ENCODE measurements around the gene GLYATL2. TPM values are rescaled to one million over a fixed set of nuclear protein-coding genes. Genes with fewer than 3 reads are reported as not detected.

Gene GLYATL2
- total and polyA plus RNA-seq, 2 of the 8 experiments (the other 6 are each of a cell fraction or from before 2014, with no cell fraction given) = 0.39 to 0.69 TPM

DNA sequence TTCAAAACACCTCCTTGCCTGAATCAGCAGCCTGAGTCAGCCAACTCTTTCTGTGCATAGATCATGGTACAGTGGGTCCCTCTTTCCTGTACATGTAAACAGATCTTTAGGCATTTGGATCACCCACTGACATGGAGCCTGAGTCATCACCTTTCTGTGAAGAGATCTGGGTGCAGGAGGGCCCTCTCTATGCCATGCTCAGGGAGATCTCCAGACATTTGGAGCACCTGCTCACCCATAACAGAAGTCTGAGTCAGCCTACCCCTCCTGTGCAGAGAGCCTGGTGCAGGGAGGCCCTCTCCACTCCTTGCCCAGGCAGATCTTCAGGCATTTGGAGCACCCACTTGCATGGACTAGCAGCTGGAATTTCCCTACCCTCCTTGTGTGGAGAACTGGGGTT lies 56.6 kb downstream of the GLYATL2 start:
- no peak overlapping the region for H3K9ac ChIP-seq (replicated peaks in 1 of 4; ENCODE audit: extremely low read depth in 1 of 4, low read depth in 3 of 4, low read length in 3 of 4)
- no peak for FAIRE-seq
- no peak overlapping the region for H4K8ac ChIP-seq (ENCODE audit: extremely low read depth, insufficient read depth, low read length)
- no peak overlapping the region for H3K18ac ChIP-seq (ENCODE audit: extremely low read depth, low read length)
- no peak overlapping the region for H3K23ac ChIP-seq (ENCODE audit: insufficient read length)
- no peak overlapping the region for H2BK15ac ChIP-seq (ENCODE audit: low read length)
- no peaks in the 10 kb centered on the region for H3K9me3 ChIP-seq (ENCODE audit: insufficient read depth in 2 of 2, low read depth in 1 of 2, low read length in 1 of 2)
- H3K14ac ChIP-seq (ENCODE audit: insufficient read length) = no peak overlapping the region
- H4K91ac ChIP-seq (replicated peaks; ENCODE audit: insufficient read length, low read length) = no peak overlapping the region
- H2BK120ac ChIP-seq (replicated peaks; ENCODE audit: low read depth, low read length) = no peak overlapping the region
- no peak overlapping the region for H2BK5ac ChIP-seq (ENCODE audit: low read depth, low read length)
- no peak for TF ChIP-seq RNF2 (IDR thresholded peaks at IDR 0.05; ENCODE audit: borderline replicate concordance, low read depth, low read length, missing control alignments, poor library complexity, severe bottlenecking)
- TF ChIP-seq SUZ12 (IDR thresholded peaks at IDR 0.05; ENCODE audit: low read length) = no peak
- no peak for TF ChIP-seq RBBP5 (IDR thresholded peaks at IDR 0.05; ENCODE audit: borderline replicate concordance, low read depth, low read length)
- no peak for TF ChIP-seq TCF12 (IDR thresholded peaks at IDR 0.05; ENCODE audit: low read depth, low read length)
- H3K4ac ChIP-seq (replicated peaks; ENCODE audit: insufficient read length, low read depth, low read length) = no peak overlapping the region
- H2AFZ ChIP-seq (ENCODE audit: low read length) = peak overlapping the region; percentile 91; the same call in 1 of the 2 replicates
- no peaks in the 10 kb centered on the region for H3K4me1 ChIP-seq (replicated peaks in 1 of 4; ENCODE audit: control insufficient read depth in 3 of 4, insufficient read depth in 4 of 4, low read length in 3 of 4)
- H4K5ac ChIP-seq (ENCODE audit: insufficient read length, low read depth, low read length) = no peak overlapping the region
- peaks cover 0 to 1% (median 0%) of the 10 kb centered on the region in 4 experiments; a peak in 1 of 7 replicates for H3K27me3 ChIP-seq (replicated peaks in 1 of 4; ENCODE audit: control insufficient read depth in 3 of 4, extremely low read depth in 1 of 4, insufficient read depth in 3 of 4, low read length in 3 of 4)
- no peaks in the 10 kb centered on the region for H3K36me3 ChIP-seq (ENCODE audit: control insufficient read depth in 2 of 4, insufficient read depth in 4 of 4, low read length in 3 of 4)
- H3K4me3 ChIP-seq (ENCODE audit: extremely low read depth in 1 of 4, insufficient read depth in 2 of 4, low read depth in 3 of 4, low read length in 4 of 4) = no peak overlapping the region
- no peak overlapping the region for H3K56ac ChIP-seq (replicated peaks; ENCODE audit: insufficient read length, low read depth, low read length)
- H2BK20ac ChIP-seq (ENCODE audit: low read length) = no peak overlapping the region
- H3K27ac ChIP-seq (ENCODE audit: low read depth, low read length) = no peak overlapping the region
- no peaks in the 10 kb centered on the region for H3K79me1 ChIP-seq (ENCODE audit: low read depth, low read length)
- no peak overlapping the region for H2AK5ac ChIP-seq (ENCODE audit: low read depth, low read length)
- ChIA-PET CTCF (ENCODE audit: partially characterized antibody) (interaction anchor here (0.6 to 4.2 kb wide), 25 partner anchors 8 to 545 kb away, joined by 3 to 24 read pairs (median 4); no protein-coding TSS in a partner anchor), POLR2A (ENCODE audit: partially characterized antibody) (no interaction called here)
- H2BK12ac ChIP-seq (ENCODE audit: low read depth, low read length) = no peak overlapping the region
- no peaks in the 10 kb centered on the region for H4K20me1 ChIP-seq (replicated peaks in 1 of 2; ENCODE audit: control insufficient read depth in 1 of 2, insufficient read depth in 2 of 2, low read length in 2 of 2)
- no peaks in the 10 kb centered on the region for H3K79me2 ChIP-seq (ENCODE audit: control insufficient read depth in 1 of 2, insufficient read depth in 2 of 2, low read length in 2 of 2)
- no peak overlapping the region for H3K4me2 ChIP-seq (ENCODE audit: insufficient read depth in 1 of 2, low read depth in 2 of 2, low read length in 2 of 2)
- DNase-seq (ENCODE audit: low read depth in 1 of 2, low spot score in 2 of 2) = no peak
- no peaks in the 10 kb centered on the region for H3K23me2 ChIP-seq (ENCODE audit: low read depth, low read length)
